ENCODE data around the gene TSPAN17.

DNA sequence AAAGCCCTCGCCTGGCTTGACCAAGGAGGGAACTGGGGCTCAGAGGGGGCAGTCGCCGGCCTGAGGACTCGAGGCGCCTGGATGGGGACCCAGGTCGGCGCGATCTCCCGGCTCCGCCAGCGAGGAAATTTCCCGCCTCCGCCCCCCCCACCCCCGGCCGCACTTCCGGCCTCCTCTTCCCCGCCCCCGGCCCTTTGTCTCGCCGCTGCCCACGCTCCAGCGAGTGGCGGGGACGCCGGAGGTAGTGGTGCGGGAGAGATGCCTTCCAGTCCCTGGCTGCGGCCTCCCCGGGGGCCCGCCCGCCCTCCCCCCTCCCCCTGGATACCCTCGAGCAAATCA is 36.9 kb upstream of the TSPAN17 start:
- TF ChIP-seq, protein P1, sequence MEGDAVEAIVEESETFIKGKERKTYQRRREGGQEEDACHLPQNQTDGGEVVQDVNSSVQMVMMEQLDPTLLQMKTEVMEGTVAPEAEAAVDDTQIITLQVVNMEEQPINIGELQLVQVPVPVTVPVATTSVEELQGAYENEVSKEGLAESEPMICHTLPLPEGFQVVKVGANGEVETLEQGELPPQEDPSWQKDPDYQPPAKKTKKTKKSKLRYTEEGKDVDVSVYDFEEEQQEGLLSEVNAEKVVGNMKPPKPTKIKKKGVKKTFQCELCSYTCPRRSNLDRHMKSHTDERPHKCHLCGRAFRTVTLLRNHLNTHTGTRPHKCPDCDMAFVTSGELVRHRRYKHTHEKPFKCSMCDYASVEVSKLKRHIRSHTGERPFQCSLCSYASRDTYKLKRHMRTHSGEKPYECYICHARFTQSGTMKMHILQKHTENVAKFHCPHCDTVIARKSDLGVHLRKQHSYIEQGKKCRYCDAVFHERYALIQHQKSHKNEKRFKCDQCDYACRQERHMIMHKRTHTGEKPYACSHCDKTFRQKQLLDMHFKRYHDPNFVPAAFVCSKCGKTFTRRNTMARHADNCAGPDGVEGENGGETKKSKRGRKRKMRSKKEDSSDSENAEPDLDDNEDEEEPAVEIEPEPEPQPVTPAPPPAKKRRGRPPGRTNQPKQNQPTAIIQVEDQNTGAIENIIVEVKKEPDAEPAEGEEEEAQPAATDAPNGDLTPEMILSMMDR (IDR thresholded peaks at IDR 0.05) = no peak
- no peak for TF ChIP-seq POLR2A (IDR thresholded peaks at IDR 0.05)

Data from esophagus squamous epithelium (tissue), 4 donors.